GM18868 (cell line): ENCODE measurements around the gene BMP7.
"Not testable (repeated sequence)": the region's sequence is repeated elsewhere in the genome, so short reads cannot be mapped to it uniquely, and the experiment has no call there.

Experiments
- ATAC-seq: cut with Tn5 transposase; IDR thresholded peaks from one replicate; pipeline ENCODE4 v1.9.1; 2021; ENCODE audit warnings: mild to moderate bottlenecking, moderate library complexity; ENCODE audit not compliant: unreplicated experiment

Gene BMP7

GRCh38 chr20:57174737-57175136, 91.7 kb downstream of the BMP7 start:
- ATAC-seq: no peak

DNA sequence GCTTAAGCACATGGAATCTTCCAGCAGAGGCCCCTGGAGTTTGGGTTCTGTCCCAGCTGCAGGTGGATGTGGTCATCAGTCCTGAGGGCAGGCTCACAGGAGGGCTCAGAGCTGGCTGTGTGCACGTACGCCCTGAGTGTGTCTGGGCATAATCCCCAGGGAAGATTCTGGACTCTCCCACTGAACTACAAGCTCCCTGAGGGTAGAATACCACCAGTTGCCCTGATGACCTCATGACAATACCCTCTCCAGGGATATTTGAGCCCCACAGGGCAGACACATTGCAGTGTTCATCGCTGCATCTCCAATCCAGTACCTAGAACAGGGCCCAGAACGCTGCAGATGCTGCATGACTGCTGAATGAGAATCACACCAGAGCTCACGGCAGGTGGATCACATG, 92.5 kb downstream of the BMP7 start:
- no peak for ATAC-seq

- ATAC-seq: no peak
Measured at GRCh38 chr20:57173041-57173440, 93.4 kb downstream of the BMP7 start.

- ATAC-seq: no peak
Measured at GRCh38 chr20:57170343-57170742, 96.1 kb downstream of the BMP7 start.

- no peak for ATAC-seq
Measured at GRCh38 chr20:57169162-57169561, 97.3 kb downstream of the BMP7 start.

DNA sequence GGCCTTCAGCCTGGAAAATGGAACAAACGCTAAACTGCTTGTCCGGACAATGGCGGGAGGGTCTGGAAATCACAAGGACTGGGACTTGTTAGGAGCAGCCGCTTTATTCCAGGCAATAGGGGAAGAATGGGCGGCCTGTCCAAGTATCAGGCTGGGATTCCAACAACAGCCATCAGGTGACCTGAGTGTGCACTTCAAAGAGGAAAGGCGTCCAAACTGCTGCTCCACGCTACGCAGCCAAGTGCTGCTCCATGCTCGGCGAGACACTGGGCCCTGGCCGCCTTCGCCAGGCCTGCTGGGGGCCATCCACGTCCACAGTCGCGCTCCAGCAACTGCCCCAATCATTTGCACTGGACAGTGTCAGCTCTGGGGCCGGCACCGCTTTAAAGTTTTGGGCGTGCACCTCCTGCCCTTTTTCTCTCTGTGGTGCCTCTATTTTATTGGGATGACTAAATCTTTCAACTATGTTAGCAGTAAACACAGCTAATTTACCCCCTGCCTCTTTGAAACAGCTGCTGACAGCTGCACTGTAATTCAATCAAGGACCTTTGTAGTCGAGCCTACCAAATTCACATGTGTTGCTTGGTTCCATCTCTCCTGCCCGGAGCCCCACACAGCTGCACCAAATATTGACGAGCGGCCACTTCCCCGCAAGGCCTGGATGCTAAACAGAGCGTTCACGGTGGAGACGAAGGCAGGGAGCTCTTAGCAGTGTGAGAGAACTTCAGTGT, 98.3 kb downstream of the BMP7 start:
- ATAC-seq: no peak

DNA sequence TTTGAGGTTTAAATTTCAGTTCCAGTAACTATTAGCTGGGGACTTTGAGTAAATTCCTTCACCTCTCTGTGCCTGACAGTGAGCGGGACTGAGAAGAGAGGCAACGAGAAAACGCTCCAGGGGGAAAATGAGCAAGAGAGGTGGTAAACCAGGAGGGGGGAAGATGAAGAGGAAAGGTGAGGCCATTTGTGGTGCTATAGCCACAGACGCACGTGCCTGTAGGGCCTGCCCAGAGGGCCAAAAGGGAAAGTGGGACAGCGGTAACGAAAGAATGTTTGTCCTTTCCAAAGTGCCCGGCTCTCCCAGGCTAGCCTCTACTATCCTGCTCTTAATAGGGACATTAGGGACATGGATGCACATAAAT, 99.2 kb downstream of the BMP7 start:
- ATAC-seq: no peak

DNA sequence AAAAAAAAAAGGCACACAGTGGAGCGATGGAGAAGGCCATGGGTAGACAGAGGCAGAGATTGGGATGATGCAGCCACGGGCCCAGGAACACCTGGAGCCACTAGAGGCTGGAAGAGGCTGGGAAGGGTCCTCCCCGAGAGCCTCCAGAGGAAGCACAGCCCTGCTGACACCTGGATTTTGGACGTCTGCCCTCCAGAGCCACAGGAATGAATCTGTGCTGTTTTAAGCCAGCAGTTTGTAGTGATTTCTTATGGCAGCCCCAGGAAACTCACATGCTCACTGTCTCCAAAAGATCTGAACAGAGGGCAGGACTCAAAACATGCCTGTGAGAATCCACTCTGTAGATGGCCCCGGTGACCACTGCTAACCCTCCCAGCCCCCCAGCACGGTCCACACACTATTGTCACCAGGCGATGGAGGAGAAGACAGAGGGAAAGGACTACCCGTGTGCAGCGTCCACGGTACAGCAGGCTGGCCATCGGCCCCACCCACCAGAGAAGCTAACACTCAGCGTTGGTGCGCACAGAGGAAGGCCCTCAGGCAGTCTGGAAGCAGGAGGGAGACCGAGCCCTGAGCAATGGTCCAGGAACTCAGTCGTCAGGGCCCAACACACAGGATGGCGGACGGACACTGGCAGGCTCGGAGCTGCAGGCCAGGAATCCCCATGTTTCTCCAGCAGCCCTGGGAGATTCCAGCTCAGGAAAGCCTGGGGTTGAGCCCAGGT, 99.7 kb downstream of the BMP7 start:
- no peak for ATAC-seq

- no peak for ATAC-seq
Measured at GRCh38 chr20:57165427-57166004, 100.9 kb downstream of the BMP7 start.

- no peak for ATAC-seq
Measured at GRCh38 chr20:57164872-57165271, 101.6 kb downstream of the BMP7 start.

DNA sequence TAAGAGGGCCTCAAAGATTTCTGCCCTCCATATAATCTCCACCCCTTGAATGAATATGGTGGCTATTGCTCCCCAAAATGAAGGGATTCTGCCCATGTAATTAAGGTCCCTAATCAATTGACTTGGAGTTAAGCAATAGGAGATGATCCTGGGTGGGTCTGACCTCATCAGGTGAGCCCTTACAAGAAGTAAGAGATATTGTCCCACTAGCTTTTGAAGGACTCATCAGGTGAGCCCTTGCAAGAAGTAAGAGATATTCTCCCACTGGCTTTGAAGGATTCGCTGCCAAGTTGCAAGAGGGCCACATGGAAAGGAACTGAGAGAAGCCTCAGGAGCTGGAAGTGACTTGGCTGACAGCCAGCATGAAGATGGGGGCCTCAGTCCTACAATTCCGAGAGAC, 103.4 kb downstream of the BMP7 start:
- no peak for ATAC-seq

- no peak for ATAC-seq
Measured at GRCh38 chr20:57162362-57162652, 104.1 kb downstream of the BMP7 start.

GRCh38 chr20:57161478-57162361, 104.7 kb downstream of the BMP7 start:
- no peak for ATAC-seq

GRCh38 chr20:57160985-57161384, 105.5 kb downstream of the BMP7 start:
- ATAC-seq: no peak

- ATAC-seq: no peak
Measured at GRCh38 chr20:57159945-57160610, 106.4 kb downstream of the BMP7 start.

DNA sequence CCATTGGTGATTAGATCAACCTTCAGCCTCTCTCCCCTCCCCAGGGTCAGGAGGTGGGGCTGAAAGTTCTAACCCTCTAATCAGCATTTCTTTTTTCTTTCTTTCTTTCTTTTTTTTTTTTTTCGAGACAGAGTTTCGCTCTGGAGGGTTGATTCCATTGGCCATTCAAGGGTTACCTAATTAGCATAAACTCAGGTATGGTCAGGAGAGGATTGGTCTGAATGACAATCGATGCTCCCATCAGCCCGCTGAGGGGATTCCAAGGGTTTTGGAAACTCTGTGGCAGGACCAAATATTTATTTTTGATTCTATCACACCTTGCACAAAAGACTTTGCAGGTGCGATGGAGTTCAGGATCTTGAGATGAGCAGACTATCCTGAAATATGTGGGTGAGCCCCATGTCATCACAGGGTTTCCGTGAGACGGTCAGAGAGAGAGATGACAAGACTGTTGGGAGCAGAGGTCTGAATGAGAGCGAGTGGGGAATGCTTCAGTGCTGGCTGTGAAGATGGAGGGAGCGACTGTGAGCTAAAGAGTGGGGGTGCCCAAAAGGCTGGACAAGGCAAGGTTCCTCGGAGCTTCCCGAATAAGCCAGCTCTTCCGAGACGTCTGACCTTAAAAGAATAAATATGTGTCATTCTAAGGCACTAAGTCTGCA, 107.1 kb downstream of the BMP7 start:
- ATAC-seq: no peak

DNA sequence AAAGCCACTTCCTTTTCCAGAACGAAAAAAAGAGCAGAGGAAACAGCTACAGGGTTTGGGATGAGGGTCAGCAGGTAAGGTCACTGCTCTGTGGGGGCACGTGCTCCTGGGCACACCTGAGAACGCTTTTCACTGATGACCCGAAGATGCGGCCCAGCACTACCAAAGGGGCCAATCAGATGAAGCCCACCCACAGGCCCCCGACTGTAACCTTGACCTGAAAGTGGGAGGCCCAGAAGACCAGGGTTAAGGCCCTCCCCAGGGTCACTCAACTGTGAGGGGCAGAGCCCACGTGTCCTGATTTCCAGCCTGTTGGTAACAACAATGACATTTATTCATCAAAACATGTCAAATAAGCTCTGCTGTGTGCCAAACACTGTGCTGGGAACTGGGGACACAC, 108.0 kb downstream of the BMP7 start:
- ATAC-seq: no peak

GRCh38 chr20:57157787-57158186, 108.7 kb downstream of the BMP7 start:
- not testable (repeated sequence) for ATAC-seq

- no peak for ATAC-seq
Measured at GRCh38 chr20:57157106-57157691, 109.2 kb downstream of the BMP7 start.
